Measurements from ENCODE around the gene MYO3A.
"Not testable (repeated sequence)": the region's sequence is repeated elsewhere in the genome, so short reads cannot be mapped to it uniquely, and the experiment has no call there.

Gene MYO3A

GRCh38 chr10:26081459-26081858 is 147.4 kb downstream of the MYO3A start:
- no peak for DNase-seq (ENCODE audit: low spot score)

GRCh38 chr10:26085549-26085948 is 151.5 kb downstream of the MYO3A start:
- no peak for DNase-seq (ENCODE audit: low spot score)

- DNase-seq (ENCODE audit: low spot score): no peak
Observed at GRCh38 chr10:26087666-26088065, 153.6 kb downstream of the MYO3A start.

GRCh38 chr10:26090026-26090425 is 156.0 kb downstream of the MYO3A start:
- no peak for DNase-seq (ENCODE audit: low spot score)

- DNase-seq (ENCODE audit: low spot score): no peak
Observed at GRCh38 chr10:26090762-26091161, 156.7 kb downstream of the MYO3A start.

- DNase-seq (ENCODE audit: low spot score): no peak
Observed at GRCh38 chr10:26093229-26093628, 159.2 kb downstream of the MYO3A start.

- DNase-seq (ENCODE audit: low spot score): no peak
Observed at GRCh38 chr10:26095781-26096180, 161.8 kb downstream of the MYO3A start.

GRCh38 chr10:26097549-26097948 is 163.5 kb downstream of the MYO3A start:
- not testable (repeated sequence) for DNase-seq (ENCODE audit: low spot score)

GRCh38 chr10:26112532-26112931 is 178.5 kb downstream of the MYO3A start:
- no peak for DNase-seq (ENCODE audit: low spot score)

GRCh38 chr10:26138613-26139012 is 204.6 kb downstream of the MYO3A start:
- DNase-seq (ENCODE audit: low spot score): no peak

GRCh38 chr10:26156019-26156418 is 222.0 kb downstream of the MYO3A start:
- DNase-seq (ENCODE audit: low spot score): no peak

GRCh38 chr10:26157734-26158133 is 223.7 kb downstream of the MYO3A start:
- no peak for DNase-seq (ENCODE audit: low spot score)

GRCh38 chr10:26169466-26169865 is 235.4 kb downstream of the MYO3A start:
- DNase-seq (ENCODE audit: low spot score): no peak

- DNase-seq (ENCODE audit: low spot score): no peak
Observed at GRCh38 chr10:26172131-26172530, 238.1 kb downstream of the MYO3A start.

GRCh38 chr10:26173837-26174236 is 239.8 kb downstream of the MYO3A start:
- no peak for DNase-seq (ENCODE audit: low spot score)

GRCh38 chr10:26177341-26177740 is 243.3 kb downstream of the MYO3A start:
- DNase-seq (ENCODE audit: low spot score): no peak

GRCh38 chr10:26194275-26194674 is 260.2 kb downstream of the MYO3A start:
- no peak for DNase-seq (ENCODE audit: low spot score)

GRCh38 chr10:26197248-26197647 is 263.2 kb downstream of the MYO3A start:
- no peak for DNase-seq (ENCODE audit: low spot score)

- DNase-seq (ENCODE audit: low spot score): no peak
Observed at GRCh38 chr10:26198119-26198518, 264.1 kb downstream of the MYO3A start.

GRCh38 chr10:26199841-26200240 is 265.8 kb downstream of the MYO3A start:
- DNase-seq (ENCODE audit: low spot score): no peak

GRCh38 chr10:26205223-26205622 is 271.2 kb downstream of the MYO3A start:
- DNase-seq (ENCODE audit: low spot score): no peak

- DNase-seq (ENCODE audit: low spot score): no peak
Observed at GRCh38 chr10:26211781-26212444, 277.9 kb downstream of the MYO3A start.

GRCh38 chr10:26212511-26212910 is 278.5 kb downstream of the MYO3A start:
- DNase-seq (ENCODE audit: low spot score): no peak

- DNase-seq (ENCODE audit: low spot score): no peak
Observed at GRCh38 chr10:26213157-26213800, 279.2 kb downstream of the MYO3A start.

All from pons (tissue), 1 donor.